ENCODE measurements around the gene ABLIM1. TPM values are rescaled to one million over a fixed set of nuclear protein-coding genes. Genes with fewer than 3 reads are reported as not detected.

ABLIM1 gene
- total RNA-seq, 1 donor from 2014 or later = 103 TPM

GRCh38 chr10:114648368-114648767, 9.7 kb downstream of the ABLIM1 start:
- no peak for DNase-seq (ENCODE audit: low spot score)

- DNase-seq (ENCODE audit: low spot score) = no peak
Measured at GRCh38 chr10:114647545-114648138, 10.4 kb downstream of the ABLIM1 start.

GRCh38 chr10:114646426-114646825, 11.6 kb downstream of the ABLIM1 start:
- DNase-seq (ENCODE audit: low spot score) = no peak

- DNase-seq (ENCODE audit: low spot score) = no peak
Measured at GRCh38 chr10:114645706-114646105, 12.4 kb downstream of the ABLIM1 start.

- DNase-seq (ENCODE audit: low spot score) = no peak
Measured at GRCh38 chr10:114643158-114643557, 14.9 kb downstream of the ABLIM1 start.

- DNase-seq (ENCODE audit: low spot score) = no peak
Measured at GRCh38 chr10:114642729-114643128, 15.3 kb downstream of the ABLIM1 start.

GRCh38 chr10:114638821-114639625, 19.1 kb downstream of the ABLIM1 start:
- no peak for DNase-seq (ENCODE audit: low spot score)

- no peak for DNase-seq (ENCODE audit: low spot score)
Measured at GRCh38 chr10:114635797-114636550, 22.1 kb downstream of the ABLIM1 start.

GRCh38 chr10:114635101-114635500, 23.0 kb downstream of the ABLIM1 start:
- no peak for DNase-seq (ENCODE audit: low spot score)

GRCh38 chr10:114634609-114634979, 23.5 kb downstream of the ABLIM1 start:
- no peak for DNase-seq (ENCODE audit: low spot score)

- DNase-seq (ENCODE audit: low spot score) = no peak
Measured at GRCh38 chr10:114632869-114633715, 25.0 kb downstream of the ABLIM1 start.

GRCh38 chr10:114631666-114632417, 26.2 kb downstream of the ABLIM1 start:
- no peak for DNase-seq (ENCODE audit: low spot score)

- DNase-seq (ENCODE audit: low spot score) = no peak
Measured at GRCh38 chr10:114631090-114631665, 26.9 kb downstream of the ABLIM1 start.

- no peak for DNase-seq (ENCODE audit: low spot score)
Measured at GRCh38 chr10:114629824-114630730, 28.0 kb downstream of the ABLIM1 start.

- DNase-seq (ENCODE audit: low spot score) = no peak
Measured at GRCh38 chr10:114629083-114629823, 28.8 kb downstream of the ABLIM1 start.

GRCh38 chr10:114628106-114628505, 30.0 kb downstream of the ABLIM1 start:
- DNase-seq (ENCODE audit: low spot score) = no peak

- DNase-seq (ENCODE audit: low spot score) = no peak
Measured at GRCh38 chr10:114626841-114627240, 31.2 kb downstream of the ABLIM1 start.
